Measurements from ENCODE around the gene SNCA. TPM values are rescaled to one million over a fixed set of nuclear protein-coding genes. Genes with fewer than 3 reads are reported as not detected.

Gene SNCA
- total and polyA plus RNA-seq, 3 donors from 2014 or later: 1.5 to 6.4 (median 2.0) TPM

DNA sequence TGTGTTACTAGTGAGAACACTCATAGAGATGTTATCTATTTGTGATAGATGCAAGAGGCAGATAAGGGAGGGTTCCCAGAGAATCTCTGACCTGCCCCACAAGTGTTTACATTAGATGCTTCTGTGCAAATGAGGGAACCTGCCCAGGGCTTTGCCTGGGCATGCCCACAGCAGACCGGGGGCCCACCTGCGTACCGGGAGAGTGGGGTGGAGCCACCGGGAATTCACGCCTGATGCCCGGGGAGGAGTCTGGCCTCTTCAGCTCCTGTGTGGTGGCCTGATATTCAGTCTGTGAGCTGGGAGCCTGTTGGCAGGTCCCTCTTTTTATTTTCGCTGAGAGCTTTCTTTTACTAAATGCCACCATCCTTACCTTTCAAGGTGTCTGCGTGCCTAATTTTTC lies 155.7 kb downstream of the SNCA start:
- 79 to 89% methylated on average over 8 of the region's 8 CpGs for whole genome bisulfite sequencing, 2 donors
- no peaks in the 10 kb centered on the region for H3K4me1 ChIP-seq
- H3K4me3 ChIP-seq: no peak overlapping the region
- H3K9me3 ChIP-seq: no peaks in the 10 kb centered on the region
- DNase-seq: no peak
- intact Hi-C loops (cut with DNase I; ENCODE audit: low total_unique reads): no loop called here
- TF ChIP-seq POLR2A (IDR thresholded peaks at IDR 0.05): no peak
- TF ChIP-seq, protein P1, sequence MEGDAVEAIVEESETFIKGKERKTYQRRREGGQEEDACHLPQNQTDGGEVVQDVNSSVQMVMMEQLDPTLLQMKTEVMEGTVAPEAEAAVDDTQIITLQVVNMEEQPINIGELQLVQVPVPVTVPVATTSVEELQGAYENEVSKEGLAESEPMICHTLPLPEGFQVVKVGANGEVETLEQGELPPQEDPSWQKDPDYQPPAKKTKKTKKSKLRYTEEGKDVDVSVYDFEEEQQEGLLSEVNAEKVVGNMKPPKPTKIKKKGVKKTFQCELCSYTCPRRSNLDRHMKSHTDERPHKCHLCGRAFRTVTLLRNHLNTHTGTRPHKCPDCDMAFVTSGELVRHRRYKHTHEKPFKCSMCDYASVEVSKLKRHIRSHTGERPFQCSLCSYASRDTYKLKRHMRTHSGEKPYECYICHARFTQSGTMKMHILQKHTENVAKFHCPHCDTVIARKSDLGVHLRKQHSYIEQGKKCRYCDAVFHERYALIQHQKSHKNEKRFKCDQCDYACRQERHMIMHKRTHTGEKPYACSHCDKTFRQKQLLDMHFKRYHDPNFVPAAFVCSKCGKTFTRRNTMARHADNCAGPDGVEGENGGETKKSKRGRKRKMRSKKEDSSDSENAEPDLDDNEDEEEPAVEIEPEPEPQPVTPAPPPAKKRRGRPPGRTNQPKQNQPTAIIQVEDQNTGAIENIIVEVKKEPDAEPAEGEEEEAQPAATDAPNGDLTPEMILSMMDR (IDR thresholded peaks at IDR 0.05): no peak
- H3K27me3 ChIP-seq: no peaks in the 10 kb centered on the region
- no peak overlapping the region for H3K27ac ChIP-seq
- H3K36me3 ChIP-seq (ENCODE audit: low read depth, missing control alignments): no peaks in the 10 kb centered on the region

DNA sequence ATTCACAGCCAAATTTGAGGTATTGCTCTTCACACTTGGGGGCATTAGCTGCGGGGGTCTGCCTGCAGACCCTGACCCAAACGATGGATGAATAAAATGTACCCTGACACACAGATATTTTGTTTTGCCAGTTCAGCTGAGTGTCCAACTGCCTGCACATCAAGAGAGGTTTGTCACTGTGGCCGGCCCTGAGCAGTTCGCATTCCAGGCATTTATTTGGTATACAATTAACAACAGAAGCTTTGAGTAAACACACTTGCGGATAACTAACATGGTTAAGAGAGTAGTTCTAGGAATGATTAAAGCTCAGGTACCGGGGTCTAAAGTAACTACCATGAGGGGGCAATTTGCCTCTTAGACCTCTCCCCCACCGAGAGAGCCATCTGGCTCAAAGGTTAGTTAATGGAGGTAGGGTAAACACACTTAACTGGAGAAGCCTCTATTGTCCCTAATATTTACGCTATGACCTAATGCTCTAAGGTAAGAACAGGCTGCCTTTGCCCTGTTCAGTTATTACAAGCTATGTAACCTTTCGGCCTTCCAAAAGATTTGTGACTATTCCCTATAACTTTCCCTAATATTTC lies 162.0 kb downstream of the SNCA start:
- TF ChIP-seq, protein P1 (IDR thresholded peaks at IDR 0.05): no peak
- TF ChIP-seq POLR2A (IDR thresholded peaks at IDR 0.05): no peak
- no peaks in the 10 kb centered on the region for H3K27me3 ChIP-seq
- H3K4me1 ChIP-seq: no peaks in the 10 kb centered on the region
- intact Hi-C loops (cut with DNase I; ENCODE audit: low total_unique reads): no loop called here
- 76 to 82% methylated on average over 9 of the region's 9 CpGs for WGBS, 2 donors
- DNase-seq: no peak
- no peak overlapping the region for H3K27ac ChIP-seq
- H3K36me3 ChIP-seq (ENCODE audit: low read depth, missing control alignments): no peaks in the 10 kb centered on the region
- H3K4me3 ChIP-seq: no peak overlapping the region
- no peaks in the 10 kb centered on the region for H3K9me3 ChIP-seq

Other genes starting within 250 kb of the SNCA start
- 1 to 10 TPM; 4.8 to 7.1 TPM for gene MMRN1, start 57.7 kb upstream of the SNCA start, total RNA-seq
- 17.4 TPM for gene MMRN1, start 57.7 kb upstream of the SNCA start, polyA plus RNA-seq (ENCODE audit: insufficient read depth, low read depth, low replicate concordance)